PC-9 (cell line): Measurements from ENCODE around the gene MEX3C. TPM values are rescaled to one million over a fixed set of nuclear protein-coding genes. Genes with fewer than 3 reads are reported as not detected.

Experiments used
- BruUV-seq: library from RNA; stranded (reverse); fragments of 400-500 nt; replicated peaks from 2 replicates; lab custom pipeline; 2021; lab: Mats Ljungman, UMichigan
- CTCF ChIA-PET: fragments of 300-600 bp; sonication (Branson Sonifier 250); formaldehyde crosslinking; loops from one replicate; lab custom pipeline; 2022; ENCODE audit warnings: antibody characterized with exemption; lab: Charles Lee
- POLR2A ChIA-PET: fragments of 300-600 bp; sonication (Branson Sonifier 250); formaldehyde crosslinking; loops from one replicate; lab custom pipeline; 2022; ENCODE audit warnings: antibody characterized with exemption; ENCODE audit not compliant: unreplicated experiment; lab: Charles Lee
- DNase-seq, 2 experiments: peaks; one replicate each; pipeline versions ENCODE4 v3.0.0 to v3.0.0-alpha.2; 2015 to 2022; ENCODE audit warnings: mixed read lengths in 1 of 2
- H2AFZ ChIP-seq: fragments of 200-600 bp; sonication (generic); 2 replicates; pipeline ENCODE4 v1.8.1; 2017; ENCODE audit warnings: antibody characterized with exemption
- H3F3A ChIP-seq: fragments of 200-600 bp; sonication (generic); 2 replicates; pipeline ENCODE4 v1.8.1; 2017; ENCODE audit warnings: antibody characterized with exemption, mild to moderate bottlenecking, low read depth; ENCODE audit not compliant: insufficient read depth
- H3K27ac ChIP-seq: fragments of 200-600 bp; sonication (generic); 2 replicates; pipeline ENCODE4 v1.6.1; 2016; ENCODE audit warnings: mixed run types
- H3K27me3 ChIP-seq: fragments of 200-600 bp; sonication (generic); 2 replicates; pipeline ENCODE4 v1.6.1; 2016; ENCODE audit warnings: low read depth, mixed run types; ENCODE audit not compliant: insufficient read depth
- H3K36me3 ChIP-seq: fragments of 200-600 bp; sonication (generic); 2 replicates; pipeline ENCODE4 v1.6.1; 2016; ENCODE audit warnings: low read depth, mixed run types
- H3K4me1 ChIP-seq: fragments of 200-600 bp; sonication (generic); replicated peaks from 2 replicates; pipeline ENCODE4 v1.6.1; 2016; ENCODE audit warnings: mixed run types; ENCODE audit not compliant: insufficient read depth
- H3K4me2 ChIP-seq: fragments of 200-600 bp; sonication (generic); 2 replicates; pipeline ENCODE4 v1.6.1; 2017; ENCODE audit warnings: mixed run types
- H3K4me3 ChIP-seq: fragments of 200-600 bp; sonication (generic); 2 replicates; pipeline ENCODE4 v1.6.1; 2016; ENCODE audit warnings: mixed run types
- H3K79me2 ChIP-seq: fragments of 200-600 bp; sonication (generic); 2 replicates; pipeline ENCODE4 v1.6.1; 2017; ENCODE audit warnings: low read depth, mixed run types
- H3K9me2 ChIP-seq: fragments of 200-600 bp; sonication (generic); 2 replicates; pipeline ENCODE4 v1.8.1; 2017; ENCODE audit warnings: mild to moderate bottlenecking; ENCODE audit not compliant: insufficient read depth
- H3K9me3 ChIP-seq: fragments of 200-600 bp; sonication (generic); 2 replicates; pipeline ENCODE4 v1.8.1; 2016; ENCODE audit warnings: low read depth; ENCODE audit not compliant: insufficient read depth
- H4K20me1 ChIP-seq: fragments of 200-600 bp; sonication (generic); 2 replicates; pipeline ENCODE4 v1.8.1; 2017; ENCODE audit not compliant: insufficient read depth
- EZH2 ChIP-seq: fragments of 200-600 bp; sonication (generic); IDR thresholded peaks from 2 replicates; pipeline ENCODE4 v1.8.0; 2017; ENCODE audit warnings: antibody characterized with exemption, low read depth
- intact Hi-C: fragments of 100-400 bp; cut with micrococcal nuclease; formaldehyde crosslinking; loops from one replicate; pipeline ENCODE4 v1.10.0; 2022; ENCODE audit not compliant: unreplicated experiment
- total RNA-seq: library from RNA; stranded (reverse); gene quantifications from 2 replicates; pipeline ENCODE4 v1.2.3, GENCODE V29; 2021
- TF ChIP-seq, protein P1 (sequence below): fragments of 200-600 bp; sonication (generic); conservative IDR thresholded peaks from 2 replicates; pipeline ENCODE4 v1.6.1; 2017; ENCODE audit warnings: mixed run types, antibody characterized with exemption, mild to moderate bottlenecking, moderate library complexity

MEX3C gene
- total RNA-seq, 1 experiment from 2014 or later, result 26.2 TPM

DNA sequence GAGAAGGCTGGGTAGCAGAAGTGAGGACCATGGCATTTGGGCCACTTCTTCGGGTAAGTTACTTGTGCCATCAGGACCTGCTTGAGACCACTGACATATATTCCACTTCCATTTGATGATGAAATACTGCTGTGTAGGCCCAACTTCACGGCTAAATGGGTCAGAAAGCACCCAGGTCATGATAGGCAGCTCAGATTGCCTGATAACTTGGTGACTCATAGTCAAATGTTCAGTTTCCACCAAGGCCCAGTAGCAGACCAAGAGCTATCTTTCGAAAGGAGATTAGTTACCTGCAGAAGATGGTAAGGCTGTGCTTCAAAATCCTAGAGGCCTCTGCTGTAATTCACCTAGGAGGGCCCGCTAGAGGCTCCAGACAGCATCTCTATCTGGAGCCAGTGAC is 31.8 kb upstream of the MEX3C start:
- H3F3A ChIP-seq, result peaks cover 6% of the 10 kb centered on the region; the same call in 1 of the 2 replicates
- H3K36me3 ChIP-seq, result no peaks in the 10 kb centered on the region
- H3K79me2 ChIP-seq, result no peaks in the 10 kb centered on the region
- no peaks in the 10 kb centered on the region for H3K9me2 ChIP-seq
- no peaks in the 10 kb centered on the region; the same call in 1 of the 2 replicates for H3K9me3 ChIP-seq
- POLR2A ChIA-PET, result no interaction called here
- peak in 1 of 2 experiments; percentile 43 for DNase-seq
- BruUV-seq, result no TSS peak
- H4K20me1 ChIP-seq, result no peaks in the 10 kb centered on the region
- intact Hi-C loops, result no loop called here
- H3K27ac ChIP-seq, result no peak overlapping the region
- CTCF ChIA-PET, result no interaction called here
- H2AFZ ChIP-seq, result no peak overlapping the region
- H3K27me3 ChIP-seq, result no peaks in the 10 kb centered on the region
- TF ChIP-seq EZH2, result no peak
- TF ChIP-seq, protein P1, sequence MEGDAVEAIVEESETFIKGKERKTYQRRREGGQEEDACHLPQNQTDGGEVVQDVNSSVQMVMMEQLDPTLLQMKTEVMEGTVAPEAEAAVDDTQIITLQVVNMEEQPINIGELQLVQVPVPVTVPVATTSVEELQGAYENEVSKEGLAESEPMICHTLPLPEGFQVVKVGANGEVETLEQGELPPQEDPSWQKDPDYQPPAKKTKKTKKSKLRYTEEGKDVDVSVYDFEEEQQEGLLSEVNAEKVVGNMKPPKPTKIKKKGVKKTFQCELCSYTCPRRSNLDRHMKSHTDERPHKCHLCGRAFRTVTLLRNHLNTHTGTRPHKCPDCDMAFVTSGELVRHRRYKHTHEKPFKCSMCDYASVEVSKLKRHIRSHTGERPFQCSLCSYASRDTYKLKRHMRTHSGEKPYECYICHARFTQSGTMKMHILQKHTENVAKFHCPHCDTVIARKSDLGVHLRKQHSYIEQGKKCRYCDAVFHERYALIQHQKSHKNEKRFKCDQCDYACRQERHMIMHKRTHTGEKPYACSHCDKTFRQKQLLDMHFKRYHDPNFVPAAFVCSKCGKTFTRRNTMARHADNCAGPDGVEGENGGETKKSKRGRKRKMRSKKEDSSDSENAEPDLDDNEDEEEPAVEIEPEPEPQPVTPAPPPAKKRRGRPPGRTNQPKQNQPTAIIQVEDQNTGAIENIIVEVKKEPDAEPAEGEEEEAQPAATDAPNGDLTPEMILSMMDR, result no peak
- H3K4me2 ChIP-seq, result peak overlapping the region; percentile 23; the same call in 1 of the 2 replicates
- peaks cover 16% of the 10 kb centered on the region for H3K4me1 ChIP-seq
- no peak overlapping the region for H3K4me3 ChIP-seq

GRCh38 chr18:51227660-51228059 is 30.2 kb upstream of the MEX3C start:
- Histone ChIP-seq H3K9me2 (no peaks in the 10 kb centered on the region), H3K4me1 (peaks cover 9% of the 10 kb centered on the region), H3K9me3 (no peaks in the 10 kb centered on the region; the same call in 1 of the 2 replicates), H3K4me2 (no peak overlapping the region), H3K27me3 (no peaks in the 10 kb centered on the region), H3K27ac (no peak overlapping the region), H3K79me2 (no peaks in the 10 kb centered on the region), H4K20me1 (no peaks in the 10 kb centered on the region), H2AFZ (no peak overlapping the region), H3K36me3 (no peaks in the 10 kb centered on the region), H3K4me3 (no peak overlapping the region), H3F3A (no peaks in the 10 kb centered on the region)
- POLR2A ChIA-PET, result no interaction called here
- BruUV-seq, result no TSS peak
- intact Hi-C loops, result no loop called here
- CTCF ChIA-PET, result no interaction called here
- no peak for DNase-seq
- no peak for TF ChIP-seq EZH2
- TF ChIP-seq, protein P1, result no peak

GRCh38 chr18:51226587-51227350 is 29.3 kb upstream of the MEX3C start:
- POLR2A ChIA-PET, result no interaction called here
- H3K4me2 ChIP-seq, result no peak overlapping the region

More at GRCh38 chr18:51226587-51227350, 29.3 kb upstream of the MEX3C start:
- no peak for DNase-seq
- Histone ChIP-seq H2AFZ (no peak overlapping the region), H3K27me3 (no peaks in the 10 kb centered on the region), H3K27ac (no peak overlapping the region), H3K9me2 (no peaks in the 10 kb centered on the region), H3K79me2 (no peaks in the 10 kb centered on the region), H3F3A (no peaks in the 10 kb centered on the region), H3K4me3 (no peak overlapping the region), H3K4me1 (peaks cover 9% of the 10 kb centered on the region), H3K36me3 (no peaks in the 10 kb centered on the region), H3K9me3 (no peaks in the 10 kb centered on the region; the same call in 1 of the 2 replicates), H4K20me1 (no peaks in the 10 kb centered on the region)
- intact Hi-C loops, result no loop called here
- TF ChIP-seq EZH2, result no peak
- TF ChIP-seq, protein P1, result no peak
- no TSS peak for BruUV-seq
- CTCF ChIA-PET, result no interaction called here
